Measurements from ENCODE around the gene COMMD6.

GRCh38 chr13:75505327-75505726 lies 32.3 kb downstream of the COMMD6 start:
- TF ChIP-seq CTCF (IDR thresholded peaks at IDR 0.05; ENCODE audit: low read depth, low read length, poor library complexity, severe bottlenecking) (no peak), EZH2phosphoT487 (IDR thresholded peaks at IDR 0.05; ENCODE audit: borderline replicate concordance, low read length) (no peak)
